ENCODE results near the gene EMP1.

- no peak for TF ChIP-seq SETDB1 (CRISPR knock-in tag; IDR thresholded peaks at IDR 0.05; ENCODE audit: borderline replicate concordance)
- no peak for TF ChIP-seq EED (CRISPR knock-in tag; IDR thresholded peaks at IDR 0.05)
- no peak for TF ChIP-seq POLR2AphosphoS5 (IDR thresholded peaks at IDR 0.05; ENCODE audit: low read depth, low read length)
- TF ChIP-seq, protein P1, sequence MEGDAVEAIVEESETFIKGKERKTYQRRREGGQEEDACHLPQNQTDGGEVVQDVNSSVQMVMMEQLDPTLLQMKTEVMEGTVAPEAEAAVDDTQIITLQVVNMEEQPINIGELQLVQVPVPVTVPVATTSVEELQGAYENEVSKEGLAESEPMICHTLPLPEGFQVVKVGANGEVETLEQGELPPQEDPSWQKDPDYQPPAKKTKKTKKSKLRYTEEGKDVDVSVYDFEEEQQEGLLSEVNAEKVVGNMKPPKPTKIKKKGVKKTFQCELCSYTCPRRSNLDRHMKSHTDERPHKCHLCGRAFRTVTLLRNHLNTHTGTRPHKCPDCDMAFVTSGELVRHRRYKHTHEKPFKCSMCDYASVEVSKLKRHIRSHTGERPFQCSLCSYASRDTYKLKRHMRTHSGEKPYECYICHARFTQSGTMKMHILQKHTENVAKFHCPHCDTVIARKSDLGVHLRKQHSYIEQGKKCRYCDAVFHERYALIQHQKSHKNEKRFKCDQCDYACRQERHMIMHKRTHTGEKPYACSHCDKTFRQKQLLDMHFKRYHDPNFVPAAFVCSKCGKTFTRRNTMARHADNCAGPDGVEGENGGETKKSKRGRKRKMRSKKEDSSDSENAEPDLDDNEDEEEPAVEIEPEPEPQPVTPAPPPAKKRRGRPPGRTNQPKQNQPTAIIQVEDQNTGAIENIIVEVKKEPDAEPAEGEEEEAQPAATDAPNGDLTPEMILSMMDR (CRISPR knock-in tag; IDR thresholded peaks at IDR 0.05) = no peak
- no peak for TF ChIP-seq SMARCE1 (IDR thresholded peaks at IDR 0.05; ENCODE audit: borderline replicate concordance)
- TF ChIP-seq MAZ (IDR thresholded peaks at IDR 0.05; ENCODE audit: borderline replicate concordance, low read depth, low read length) = no peak
- TF ChIP-seq MAZ (CRISPR knock-in tag; IDR thresholded peaks at IDR 0.05; ENCODE audit: low read depth) = no peak
- TF ChIP-seq MXI1 (IDR thresholded peaks at IDR 0.05; ENCODE audit: borderline replicate concordance, low read depth, low read length) = no peak
- TF ChIP-seq ZNF3 (CRISPR knock-in tag; IDR thresholded peaks at IDR 0.05) = no peak
- TF ChIP-seq ZBTB25 (CRISPR knock-in tag; IDR thresholded peaks at IDR 0.05) = no peak
- no peak for TF ChIP-seq ELF3 (CRISPR knock-in tag; IDR thresholded peaks at IDR 0.05)
- no peak for TF ChIP-seq NR3C1 (CRISPR knock-in tag; IDR thresholded peaks at IDR 0.05)
- no peak for TF ChIP-seq MATR3 (CRISPR knock-in tag; IDR thresholded peaks at IDR 0.05)
- no peak for TF ChIP-seq ZNF124 (CRISPR knock-in tag; IDR thresholded peaks at IDR 0.05)
- TF ChIP-seq NFYC (CRISPR knock-in tag; IDR thresholded peaks at IDR 0.05) = no peak
These were observed 13.1 kb downstream of the EMP1 start for GRCh38 chr12:13209436-13210235.

Data from HepG2 (cell line).